GM21526 (cell line): Measurements from ENCODE around the gene PPP1R7.

Source experiments
- ATAC-seq: cut with Tn5 transposase; IDR thresholded peaks from one replicate; pipeline ENCODE4 v1.9.1; 2021; ENCODE audit warnings: moderate library complexity; ENCODE audit not compliant: unreplicated experiment, low FRiP score

The PPP1R7 gene

GRCh38 chr2:241226723-241227572, 76.7 kb downstream of the PPP1R7 start:
- ATAC-seq = no peak

DNA sequence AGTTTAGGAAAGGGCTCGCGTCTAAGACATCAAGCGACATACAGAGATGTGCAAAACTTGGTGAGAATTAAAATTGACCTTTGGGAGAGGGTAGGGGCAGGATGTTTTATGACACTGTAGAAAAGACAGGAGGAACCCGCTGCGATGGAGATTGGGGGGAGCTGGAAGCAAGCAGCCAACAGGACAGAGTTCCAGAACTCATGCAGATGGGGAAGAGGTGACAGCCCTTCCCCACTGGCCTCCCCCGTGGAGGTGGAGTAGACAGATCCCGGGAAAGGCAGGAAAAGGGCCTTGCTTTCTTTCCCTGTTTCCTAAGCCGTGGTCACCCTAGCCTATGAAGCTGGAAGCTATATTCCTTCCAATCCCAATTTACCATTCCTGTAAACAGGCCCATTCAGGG, 77.3 kb downstream of the PPP1R7 start:
- no peak for ATAC-seq

DNA sequence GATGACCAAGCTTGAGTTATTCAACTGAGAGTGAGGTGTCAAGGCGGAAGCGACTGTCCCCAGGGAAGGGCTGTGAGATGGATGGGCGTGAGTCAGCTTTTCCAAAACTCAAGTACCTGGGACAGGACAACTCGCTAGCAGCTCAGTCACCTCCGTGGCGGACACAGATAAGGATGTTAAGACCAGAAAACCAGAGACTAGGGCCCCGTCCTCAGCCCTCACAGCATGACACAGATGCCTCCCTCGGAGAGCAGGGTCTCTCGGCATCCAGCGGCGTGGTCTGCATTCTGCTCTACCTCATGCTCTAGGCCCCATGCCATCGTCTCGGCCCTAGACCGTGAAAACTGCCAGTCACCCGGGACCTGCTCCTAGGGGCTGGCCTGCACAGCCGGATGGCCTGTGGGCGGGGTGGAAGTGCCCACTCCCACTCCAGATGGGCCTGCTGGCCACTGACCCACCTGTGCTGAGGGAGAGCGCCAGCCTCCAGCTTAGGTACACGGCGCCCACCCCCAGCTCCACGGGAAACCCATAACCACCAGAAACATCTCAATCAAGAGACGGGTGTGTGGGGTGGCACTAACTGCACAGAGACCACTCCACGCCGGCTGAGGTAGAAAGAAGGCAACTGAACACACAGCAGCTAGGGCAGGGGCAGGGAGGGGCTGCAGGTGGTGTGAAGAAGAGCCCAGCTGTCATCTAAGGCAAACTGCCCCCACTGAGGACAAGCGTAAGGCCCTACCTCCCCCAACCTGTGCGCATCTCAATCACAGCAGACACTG, 78.0 kb downstream of the PPP1R7 start:
- ATAC-seq = no peak

- ATAC-seq = no peak
These were observed 78.7 kb downstream of the PPP1R7 start for GRCh38 chr2:241228860-241229516.

- no peak for ATAC-seq
These were observed 79.5 kb downstream of the PPP1R7 start for GRCh38 chr2:241229563-241230401.

- ATAC-seq = no peak
These were observed 80.2 kb downstream of the PPP1R7 start for GRCh38 chr2:241230435-241230834.

GRCh38 chr2:241232736-241233575, 82.7 kb downstream of the PPP1R7 start:
- no peak for ATAC-seq
